Measurements from ENCODE around the gene TIAL1.

DNA sequence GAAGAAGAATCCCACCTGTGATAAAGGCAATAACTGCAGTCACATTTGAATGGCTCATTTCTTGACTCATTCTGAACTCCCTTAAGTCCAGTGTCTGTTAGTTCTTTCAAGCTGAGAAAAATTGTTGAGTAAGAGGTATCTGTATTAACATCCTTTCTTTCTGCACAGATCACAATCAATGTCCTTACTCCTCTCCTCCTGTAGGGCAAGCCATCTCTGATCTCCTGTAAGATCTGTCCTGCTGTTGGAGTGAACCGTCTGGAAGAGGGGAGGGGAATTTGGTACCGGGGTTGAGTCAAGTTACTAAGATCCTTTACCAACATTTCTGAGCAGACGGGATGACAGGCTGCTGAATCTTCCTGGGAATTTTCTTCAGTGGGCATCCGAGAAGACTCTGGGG lies 34.7 kb downstream of the TIAL1 start:
- TF ChIP-seq, protein P1, sequence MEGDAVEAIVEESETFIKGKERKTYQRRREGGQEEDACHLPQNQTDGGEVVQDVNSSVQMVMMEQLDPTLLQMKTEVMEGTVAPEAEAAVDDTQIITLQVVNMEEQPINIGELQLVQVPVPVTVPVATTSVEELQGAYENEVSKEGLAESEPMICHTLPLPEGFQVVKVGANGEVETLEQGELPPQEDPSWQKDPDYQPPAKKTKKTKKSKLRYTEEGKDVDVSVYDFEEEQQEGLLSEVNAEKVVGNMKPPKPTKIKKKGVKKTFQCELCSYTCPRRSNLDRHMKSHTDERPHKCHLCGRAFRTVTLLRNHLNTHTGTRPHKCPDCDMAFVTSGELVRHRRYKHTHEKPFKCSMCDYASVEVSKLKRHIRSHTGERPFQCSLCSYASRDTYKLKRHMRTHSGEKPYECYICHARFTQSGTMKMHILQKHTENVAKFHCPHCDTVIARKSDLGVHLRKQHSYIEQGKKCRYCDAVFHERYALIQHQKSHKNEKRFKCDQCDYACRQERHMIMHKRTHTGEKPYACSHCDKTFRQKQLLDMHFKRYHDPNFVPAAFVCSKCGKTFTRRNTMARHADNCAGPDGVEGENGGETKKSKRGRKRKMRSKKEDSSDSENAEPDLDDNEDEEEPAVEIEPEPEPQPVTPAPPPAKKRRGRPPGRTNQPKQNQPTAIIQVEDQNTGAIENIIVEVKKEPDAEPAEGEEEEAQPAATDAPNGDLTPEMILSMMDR (conservative IDR thresholded peaks at IDR 0.05; ENCODE audit: low read length): no peak
- TF ChIP-seq EZH2phosphoT487 (IDR thresholded peaks at IDR 0.05; ENCODE audit: borderline replicate concordance): no peak

All from Loucy (cell line).